GM19467 (cell line): Measurements from ENCODE around the gene C2orf49.

Experiments
- ATAC-seq: cut with Tn5 transposase; IDR thresholded peaks from one replicate; pipeline ENCODE4 v1.9.1; 2021; ENCODE audit warnings: mild to moderate bottlenecking, moderate library complexity; ENCODE audit not compliant: unreplicated experiment

Gene C2orf49

DNA sequence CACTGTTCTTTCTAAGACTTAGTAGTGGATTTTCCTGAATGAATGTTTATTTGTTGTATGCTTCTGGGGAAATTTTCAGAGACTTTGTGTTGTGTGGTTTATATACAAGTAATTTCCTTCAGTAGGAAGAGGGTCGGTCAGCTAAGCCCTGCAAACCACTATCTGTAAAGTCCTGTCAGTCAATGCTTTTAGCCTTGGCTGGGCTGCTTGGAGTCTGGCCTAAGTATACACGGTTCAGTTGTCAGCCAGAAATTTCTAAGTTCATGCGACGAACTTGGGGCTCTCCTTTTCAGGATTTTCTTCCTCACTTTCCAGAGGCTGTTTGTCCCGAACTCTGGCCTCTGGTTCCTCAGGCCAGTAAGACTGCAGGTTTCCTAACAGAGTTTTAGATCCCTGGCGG lies 21.3 kb downstream of the C2orf49 start:
- ATAC-seq: no peak

DNA sequence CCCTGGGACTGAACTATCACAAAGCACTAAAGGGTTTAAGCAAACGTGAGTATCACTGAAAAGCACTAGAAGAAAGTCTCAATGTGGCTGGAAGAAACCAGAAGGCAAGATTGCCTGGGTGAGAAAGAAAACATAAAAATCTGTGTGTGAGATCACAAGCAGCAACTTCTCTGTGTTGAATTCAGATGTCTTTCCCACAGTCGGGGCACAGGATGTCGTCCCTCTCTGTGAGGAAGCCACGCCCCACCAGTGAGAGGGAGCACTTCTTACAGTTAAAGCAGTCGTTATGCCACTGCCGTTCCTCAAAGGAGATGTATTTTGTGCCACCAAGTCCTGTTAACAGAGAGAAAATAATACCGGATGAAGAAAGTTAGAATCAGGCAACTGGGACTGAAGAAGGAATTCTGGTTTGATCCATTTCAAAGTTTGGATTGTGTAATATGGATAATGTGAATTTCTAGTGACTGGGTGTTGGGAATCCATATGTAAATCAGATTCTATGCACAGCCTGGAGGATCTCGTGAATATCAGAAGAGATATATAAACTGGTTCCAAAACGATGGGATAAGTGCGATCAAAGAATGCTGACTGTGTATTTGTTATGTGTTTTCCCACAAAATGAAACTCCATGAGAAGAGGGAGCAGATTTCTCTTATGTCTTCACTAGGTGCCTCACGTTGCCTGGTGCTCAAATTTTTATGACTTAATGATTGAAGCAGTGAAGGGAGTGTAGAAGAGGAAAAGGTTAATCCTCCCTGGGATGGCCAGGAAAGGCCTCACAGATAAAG lies 24.0 kb downstream of the C2orf49 start:
- ATAC-seq: no peak

DNA sequence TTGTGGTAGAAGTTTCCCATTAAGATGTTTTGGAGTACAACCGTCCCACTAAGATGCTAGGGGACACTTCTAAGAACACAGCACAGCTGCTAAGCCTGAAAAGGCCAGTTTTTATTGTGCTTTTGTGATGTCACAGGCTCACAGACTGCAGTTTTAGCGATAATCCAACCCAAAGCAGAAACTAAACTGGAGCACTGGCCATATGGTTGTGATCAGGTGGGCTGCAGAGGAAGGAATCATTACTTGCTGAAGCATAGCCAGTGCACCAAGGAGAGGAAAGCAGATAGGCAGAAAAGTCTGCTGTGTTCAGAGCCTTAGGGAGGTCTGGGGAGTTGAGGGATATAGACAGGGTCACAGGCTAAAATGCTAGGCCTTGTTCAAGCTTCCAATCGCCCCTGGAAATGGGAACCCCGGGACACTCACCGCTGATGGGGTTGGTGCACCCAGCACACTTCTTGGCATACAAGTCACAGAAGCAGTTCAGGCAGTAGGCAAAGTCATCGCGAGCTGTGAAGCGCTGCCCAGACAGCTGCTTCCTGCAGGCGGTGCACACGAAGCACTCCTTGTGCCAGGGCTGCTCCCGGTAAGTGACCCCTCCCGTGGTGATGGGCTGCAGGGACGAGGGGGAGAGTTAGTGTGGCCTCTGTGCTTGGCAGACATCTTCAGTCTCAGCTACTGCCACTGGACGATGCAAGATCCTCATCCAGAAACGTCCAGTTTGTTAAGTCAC lies 25.7 kb downstream of the C2orf49 start:
- ATAC-seq: no peak

DNA sequence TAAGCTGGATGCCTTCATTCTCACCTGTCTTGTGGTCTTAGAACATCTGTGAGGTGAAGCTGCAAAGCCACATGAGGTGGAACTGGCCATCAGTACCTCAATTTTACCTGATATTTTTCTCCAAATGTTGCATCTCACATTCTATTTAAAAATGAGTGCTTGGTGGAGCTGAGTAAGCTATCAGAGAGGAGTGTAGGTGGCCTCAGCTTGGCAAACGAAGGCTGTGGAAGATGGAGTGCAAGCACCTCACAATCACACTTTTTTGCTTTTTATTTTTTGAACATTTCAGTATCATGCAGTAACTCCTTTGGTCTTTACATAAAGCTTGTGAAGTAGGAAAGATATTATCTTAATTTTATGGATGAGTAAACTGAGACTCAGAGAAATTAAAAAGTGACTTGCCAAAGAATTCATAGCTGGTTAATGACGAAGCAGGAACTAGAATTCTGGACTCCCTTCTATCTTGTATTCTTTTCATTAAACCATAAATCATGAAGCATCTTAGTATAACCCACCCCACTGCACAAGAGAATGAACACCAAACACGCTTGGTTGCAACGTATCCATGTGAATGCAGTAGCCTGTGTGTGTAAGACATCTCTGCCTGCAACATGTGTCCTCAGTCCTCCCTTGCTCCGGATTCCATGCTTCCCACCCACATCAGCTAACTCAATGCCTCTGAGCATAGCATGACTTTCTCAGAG lies 27.2 kb downstream of the C2orf49 start:
- ATAC-seq: no peak

DNA sequence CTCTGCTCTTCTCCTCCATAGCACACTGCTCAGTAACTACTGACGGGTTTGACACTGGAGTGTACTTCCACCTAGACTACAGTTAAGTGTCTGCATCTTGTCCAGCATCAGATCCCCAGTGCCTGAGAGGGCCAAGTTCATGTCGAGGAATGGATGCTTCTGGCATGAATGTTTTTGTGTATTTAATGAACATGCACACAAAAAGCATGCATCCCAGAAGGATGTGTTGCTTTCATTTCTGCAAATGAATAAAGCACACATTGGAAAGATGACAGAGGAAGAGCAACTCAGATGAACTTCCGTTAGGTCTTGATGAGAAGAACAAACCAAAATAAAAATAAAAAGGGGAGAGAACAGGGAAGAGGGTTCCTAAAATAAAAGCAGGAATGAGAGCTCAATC lies 27.9 kb downstream of the C2orf49 start:
- ATAC-seq: no peak

DNA sequence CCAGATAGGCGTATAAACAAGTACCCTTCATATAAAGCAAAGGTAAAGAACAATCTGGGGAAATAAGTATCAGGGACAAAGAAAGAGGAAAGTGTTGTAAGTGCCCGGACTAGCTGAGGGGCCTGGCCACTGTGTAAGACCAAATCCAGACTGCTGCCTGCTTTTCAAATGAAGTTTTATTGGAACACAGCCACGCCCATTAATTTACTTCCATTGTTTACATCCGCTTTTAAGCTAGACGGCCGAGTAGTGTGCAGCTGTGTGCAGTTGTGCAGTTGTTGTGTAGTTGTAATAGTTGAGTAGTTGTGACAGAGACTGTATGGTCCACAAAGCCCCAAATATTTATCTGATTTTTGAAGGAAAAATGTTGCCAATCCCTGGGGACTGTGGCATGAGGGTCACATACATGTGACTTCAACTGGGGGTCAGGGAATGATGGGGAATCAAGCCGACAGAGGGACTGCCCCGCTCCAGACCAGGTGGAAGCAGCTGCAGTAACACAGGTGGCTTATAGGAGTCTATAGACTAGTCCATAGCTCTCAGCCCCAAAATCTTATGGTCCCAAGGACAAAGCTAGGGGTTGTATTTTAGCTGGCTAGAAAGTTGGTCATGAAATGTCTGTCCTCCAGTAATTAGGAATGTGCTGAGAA lies 31.5 kb downstream of the C2orf49 start:
- no peak for ATAC-seq

DNA sequence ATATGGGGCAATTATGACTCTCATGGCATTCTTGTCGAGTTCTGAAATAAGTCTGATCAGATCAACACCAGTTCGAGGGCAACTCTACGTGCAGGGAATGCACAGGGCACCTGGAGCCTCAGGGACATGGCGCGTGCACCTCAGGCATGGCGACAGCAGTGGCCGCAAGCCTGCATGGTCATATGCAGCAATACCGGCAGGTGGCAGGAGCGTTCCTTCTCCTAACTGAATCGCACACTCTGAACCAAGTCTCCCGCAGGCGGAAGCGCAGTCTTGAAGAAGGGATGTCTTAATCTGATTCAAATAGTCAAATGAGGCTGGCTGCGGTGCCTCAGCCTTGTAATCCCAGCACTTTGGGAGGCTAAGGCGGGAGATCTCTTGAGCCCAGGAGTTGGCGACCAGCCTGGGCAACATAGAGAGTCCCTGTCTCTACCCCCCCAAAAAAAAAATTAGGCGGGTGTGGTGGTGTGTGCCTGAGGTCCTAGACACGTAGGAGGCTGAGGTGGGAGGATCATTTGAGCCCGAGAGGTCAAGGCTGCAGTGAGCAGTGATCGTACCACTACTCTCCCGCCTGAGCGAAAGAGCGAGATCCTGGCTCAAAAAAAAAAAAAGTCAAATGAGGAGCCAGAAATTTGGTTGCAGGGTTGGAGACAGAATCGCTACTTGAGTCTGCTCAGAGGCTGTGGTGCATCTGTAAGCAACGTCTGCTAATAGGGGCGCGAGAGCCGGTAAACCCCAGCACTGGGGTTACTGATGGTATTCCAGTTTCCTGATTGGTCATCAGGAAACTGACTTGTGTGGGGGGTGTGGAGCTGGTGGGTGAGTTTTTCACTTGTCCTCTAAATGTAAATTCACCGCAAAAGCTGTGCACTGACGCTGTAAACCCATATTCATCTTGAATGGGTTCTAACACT lies 32.7 kb downstream of the C2orf49 start:
- peak; percentile 93 for ATAC-seq

DNA sequence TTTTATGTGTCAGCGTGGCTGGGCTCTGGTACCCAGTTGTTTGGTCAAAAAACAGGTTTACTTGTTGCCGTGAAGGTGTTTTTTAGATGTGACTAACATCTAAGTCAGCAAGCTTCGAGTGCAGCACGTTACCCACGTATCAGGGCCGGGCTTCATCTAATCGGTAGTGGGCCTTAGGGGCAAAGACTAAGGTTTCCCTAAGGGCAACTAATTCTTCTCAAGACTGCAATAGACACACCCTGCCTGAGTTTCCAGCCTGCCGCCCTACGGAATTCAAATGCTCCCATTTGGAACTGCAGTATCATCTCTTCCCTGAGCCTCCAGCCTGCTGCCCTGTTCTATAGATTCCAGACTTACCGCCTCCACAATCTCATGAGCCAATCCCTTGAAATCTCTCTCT lies 33.8 kb downstream of the C2orf49 start:
- no peak for ATAC-seq

DNA sequence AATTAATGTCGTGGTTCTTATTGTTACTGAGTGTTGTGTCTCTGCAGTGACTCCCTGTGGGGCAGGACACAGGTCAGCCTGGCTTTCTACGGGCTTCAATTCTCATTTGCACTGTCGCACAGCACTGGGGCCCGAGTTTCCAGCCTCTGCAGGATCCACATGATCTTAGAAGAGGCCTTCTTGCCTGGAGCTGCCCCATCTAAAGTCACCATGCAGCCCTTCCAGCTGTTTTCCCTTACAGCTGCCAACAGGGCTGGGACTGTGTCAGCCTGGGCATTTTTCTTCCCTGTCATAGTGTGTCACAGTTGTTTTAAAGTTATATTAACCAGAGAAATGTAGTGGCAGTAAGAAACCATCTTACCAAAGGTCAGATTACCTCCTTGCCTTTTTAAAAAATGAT lies 34.5 kb downstream of the C2orf49 start:
- ATAC-seq: no peak

DNA sequence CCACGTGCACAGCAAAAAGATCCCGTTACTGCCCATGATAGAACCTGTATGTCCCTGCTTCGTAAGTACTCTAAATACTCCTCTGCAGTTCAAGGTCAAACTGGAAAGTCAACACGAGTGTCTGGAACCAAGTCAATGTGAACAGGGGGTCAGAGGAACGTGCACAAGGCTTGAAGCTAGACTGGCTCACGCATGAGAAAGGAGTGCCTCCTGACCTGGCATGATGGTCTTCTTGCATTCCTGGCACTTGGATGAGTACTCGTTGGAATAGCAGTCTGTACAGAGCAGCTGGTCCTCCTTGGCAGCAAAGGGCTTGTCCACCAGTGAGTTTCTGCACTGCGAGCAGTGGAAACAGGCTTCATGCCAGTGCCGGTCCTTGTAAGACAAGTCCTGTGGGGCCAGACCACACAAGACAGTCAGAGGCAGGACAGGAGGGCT lies 36.0 kb downstream of the C2orf49 start:
- no peak for ATAC-seq

DNA sequence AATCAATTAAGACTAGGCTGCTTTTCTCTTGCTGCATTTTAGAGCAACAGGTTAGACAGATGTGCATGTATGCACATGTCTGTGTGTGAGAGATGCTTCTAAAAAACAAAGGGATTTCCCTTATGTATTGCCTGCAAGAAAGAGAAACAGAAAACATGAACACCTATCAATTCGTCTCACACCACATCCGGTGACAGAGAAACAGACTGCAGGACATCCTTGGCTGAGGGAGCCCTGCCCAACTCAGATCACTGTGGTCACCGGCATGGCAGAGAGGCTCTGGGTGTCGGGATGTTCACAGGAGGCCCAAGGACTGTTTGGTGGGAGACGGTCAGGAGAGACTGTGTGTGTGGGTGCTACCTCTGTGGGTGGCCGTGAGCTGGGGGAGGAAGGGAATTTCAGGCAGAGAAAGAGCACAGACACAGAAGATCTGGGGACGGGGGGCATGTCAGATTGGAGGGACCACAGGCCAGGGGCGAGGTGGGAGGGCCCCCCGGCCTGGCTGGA lies 36.6 kb downstream of the C2orf49 start:
- ATAC-seq: peak; percentile 80

DNA sequence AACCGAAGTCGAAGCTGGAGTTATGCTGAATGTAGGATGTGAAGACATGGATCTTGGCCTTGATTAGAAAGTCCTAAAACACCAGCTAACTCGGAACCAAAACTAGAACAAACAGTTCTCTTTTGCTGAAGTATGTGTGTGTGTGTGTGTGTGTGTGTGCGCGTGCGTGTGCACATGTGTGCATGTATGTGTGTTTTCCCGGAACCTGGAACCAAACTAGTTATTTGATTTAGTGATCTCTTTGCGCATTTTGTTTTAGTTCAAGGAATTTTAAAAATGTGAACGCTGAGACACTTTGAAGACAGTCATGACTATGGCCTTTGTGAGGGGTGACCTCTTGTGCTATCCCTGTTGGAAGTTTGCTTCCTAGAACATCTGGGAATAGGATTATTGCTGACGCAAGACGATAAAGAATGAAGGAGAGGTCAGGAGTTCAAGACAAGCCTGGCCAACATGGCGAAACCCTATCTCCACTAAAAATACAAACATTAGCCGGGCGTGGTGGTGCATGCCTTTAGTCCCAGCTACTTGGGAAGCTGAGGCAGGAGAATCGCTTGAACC lies 37.7 kb downstream of the C2orf49 start:
- ATAC-seq: no peak

DNA sequence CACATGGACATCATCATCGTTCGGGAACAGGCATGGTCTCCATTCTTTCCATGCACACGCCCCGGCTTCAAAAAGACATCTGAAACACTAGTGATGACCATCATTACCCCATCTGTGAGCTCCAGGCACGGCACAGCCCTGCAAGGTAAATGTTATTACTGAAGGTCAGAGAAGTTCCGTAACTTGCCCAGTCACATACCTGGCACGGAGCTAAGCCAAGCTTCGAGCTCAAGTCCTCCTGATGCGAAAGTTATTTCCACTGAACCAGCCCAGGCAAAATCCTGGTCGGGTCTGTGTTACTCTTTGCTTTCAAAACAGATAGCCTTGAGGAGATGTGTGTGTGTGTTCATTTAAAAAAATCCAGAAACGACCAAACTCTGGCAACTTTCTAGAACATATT lies 38.7 kb downstream of the C2orf49 start:
- ATAC-seq: no peak

DNA sequence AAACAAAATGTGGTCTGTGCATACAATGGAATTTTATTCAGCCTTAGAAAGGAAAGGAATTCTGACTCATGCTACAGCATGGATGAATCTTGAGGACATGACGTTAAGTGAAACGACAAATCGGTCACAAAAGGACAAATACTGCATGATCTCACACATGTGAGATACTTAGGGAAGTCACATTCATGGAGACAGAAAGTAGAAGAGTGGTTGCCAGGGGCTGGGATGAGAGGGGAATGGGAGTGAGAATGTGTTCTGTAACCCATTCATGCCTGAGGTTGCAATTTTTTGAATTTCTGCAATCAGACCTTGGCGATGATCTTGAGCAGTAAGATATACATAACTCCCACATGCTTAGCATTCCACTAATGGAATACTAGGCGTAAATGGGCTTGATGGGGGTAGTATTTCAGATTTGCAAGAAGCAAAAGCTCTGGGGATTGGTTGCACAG lies 39.5 kb downstream of the C2orf49 start:
- no peak for ATAC-seq

DNA sequence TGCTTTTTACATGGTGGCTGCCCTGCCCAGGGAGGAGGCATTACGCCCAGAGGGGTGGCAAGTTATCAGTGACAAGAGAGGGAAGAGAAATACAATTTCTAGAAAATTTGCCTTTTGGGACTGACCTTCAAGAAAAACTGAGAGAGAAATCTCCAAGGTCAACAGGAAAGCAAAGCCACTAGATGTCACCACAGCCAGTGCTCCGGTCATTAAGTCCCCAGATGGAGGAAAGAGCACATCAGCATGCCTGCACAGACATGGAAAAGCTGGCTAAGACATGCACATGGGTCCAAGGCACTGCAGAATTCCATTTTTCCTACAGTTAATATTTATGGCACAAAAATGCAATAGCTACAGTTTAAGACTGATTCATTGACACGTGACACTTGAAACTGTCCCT lies 40.5 kb downstream of the C2orf49 start:
- no peak for ATAC-seq

DNA sequence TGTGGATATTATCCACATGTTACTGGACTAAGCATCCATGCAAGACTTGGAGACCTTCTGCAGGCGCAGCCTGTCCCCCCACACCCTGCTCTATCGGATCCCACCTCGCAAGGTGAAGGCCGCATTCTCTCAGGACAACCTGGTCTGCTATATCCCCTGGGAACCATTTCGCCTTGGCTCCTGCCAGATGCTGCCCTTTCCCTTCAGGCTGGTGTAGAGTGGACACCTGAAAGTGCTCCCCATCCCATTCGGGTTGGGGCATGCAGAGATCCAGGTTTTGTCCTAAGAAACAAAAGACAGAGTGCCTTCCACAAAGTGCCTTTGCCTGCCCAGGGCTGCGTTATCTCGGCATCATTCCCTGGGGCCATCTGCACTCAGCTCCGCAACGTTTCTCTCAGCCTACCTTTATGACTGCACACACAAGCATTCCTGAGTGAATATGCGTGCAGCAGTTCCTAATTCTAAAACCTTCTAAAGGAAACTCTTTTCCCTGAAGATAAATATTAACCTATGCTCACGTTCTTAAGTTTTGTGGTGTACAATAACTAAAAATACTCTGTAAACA lies 41.0 kb downstream of the C2orf49 start:
- ATAC-seq: no peak

DNA sequence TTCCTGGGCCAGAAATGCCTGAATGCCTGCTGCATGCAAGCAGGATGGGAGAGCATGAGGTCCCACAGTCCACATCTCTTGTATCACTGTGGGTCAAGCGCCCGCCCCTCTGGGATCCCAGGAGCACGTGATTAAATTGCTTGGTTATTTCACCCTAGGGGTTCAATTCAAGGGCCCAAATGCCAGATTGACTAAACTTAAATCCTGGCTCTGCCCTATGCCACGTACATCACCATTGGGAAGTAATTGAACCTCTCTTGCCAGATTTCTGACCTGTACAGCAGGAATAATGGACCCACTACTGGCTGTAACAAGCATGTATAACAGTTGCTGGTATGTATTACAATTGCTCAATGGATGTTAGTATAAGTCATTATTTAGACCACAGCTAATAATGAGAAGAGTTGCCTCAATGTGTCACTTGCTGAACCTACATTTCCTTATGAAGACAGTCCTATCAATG lies 41.6 kb downstream of the C2orf49 start:
- no peak for ATAC-seq

DNA sequence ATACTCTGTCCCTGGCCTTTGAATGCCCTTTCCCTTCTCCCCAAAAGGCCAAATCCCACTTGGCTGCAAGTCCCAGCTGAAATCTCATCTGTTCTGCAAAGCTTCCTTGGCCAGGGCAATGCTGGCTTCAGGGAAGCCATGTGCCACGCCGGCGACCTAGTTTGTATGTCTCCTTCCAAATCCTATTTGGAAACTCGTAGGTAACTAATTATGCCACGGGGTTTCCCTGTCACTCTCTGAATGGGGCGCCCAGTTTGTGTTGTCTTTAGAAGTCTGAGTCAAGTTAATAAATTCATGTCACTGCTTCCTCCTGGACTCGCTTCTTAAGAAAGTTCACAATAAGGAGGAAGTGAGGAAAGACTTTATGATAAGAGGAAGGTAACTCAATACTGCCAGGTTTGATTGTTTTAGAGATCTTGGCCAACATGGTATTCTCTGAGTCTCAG lies 42.4 kb downstream of the C2orf49 start:
- no peak for ATAC-seq

DNA sequence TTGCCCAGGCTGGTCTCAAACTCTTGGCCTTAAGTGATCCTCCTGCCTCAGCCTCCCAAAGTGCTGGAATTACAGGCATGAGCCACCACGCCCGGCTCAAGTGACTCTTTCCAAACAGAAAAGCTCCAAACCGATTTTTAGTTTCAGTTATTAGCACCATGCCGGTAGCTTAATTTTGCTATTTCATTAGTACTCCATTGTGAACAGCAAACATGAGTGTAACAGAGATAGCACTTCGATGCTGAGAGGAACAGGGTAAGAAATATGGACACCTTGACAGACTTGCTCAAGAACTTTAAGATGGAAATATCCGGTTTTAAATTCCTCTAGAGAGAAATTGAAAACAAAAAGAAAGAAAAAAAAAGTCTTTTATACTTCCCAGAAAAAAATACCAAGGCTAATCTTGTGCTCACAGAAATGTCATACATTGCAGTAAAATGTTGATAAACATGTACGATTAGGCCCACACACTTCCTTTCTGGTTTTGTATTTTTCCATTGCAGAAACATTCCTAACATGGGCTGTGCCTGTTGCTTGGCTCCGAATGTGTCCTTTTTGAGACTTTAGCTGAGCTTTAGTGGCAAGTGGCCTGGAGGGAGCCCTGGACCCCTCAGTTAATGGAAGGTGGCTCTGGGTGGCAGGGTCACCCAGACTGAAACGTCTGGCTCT lies 43.2 kb downstream of the C2orf49 start:
- no peak for ATAC-seq
